HL-60 (cell line): ENCODE measurements around the gene KRT28.

Experiments used
- DNase-seq, 2 experiments: peaks; one replicate each; pipeline ENCODE4 v3.0.0-alpha.2; 2010 to 2020; ENCODE audit warnings: low read depth in 1 of 2, low spot score in 1 of 2
- H3K27ac ChIP-seq: fragments of 250-450 bp; sonication (Bioruptor Pico); replicated peaks from 2 replicates; pipeline ENCODE4 v1.5.1; 2020; ENCODE audit warnings: mild to moderate bottlenecking, moderate library complexity
- H3K27me3 ChIP-seq: fragments of 250-450 bp; sonication (Bioruptor Pico); 2 replicates; pipeline ENCODE4 v1.5.1; 2021; ENCODE audit warnings: mild to moderate bottlenecking, moderate library complexity; ENCODE audit not compliant: insufficient read depth, poor library complexity, severe bottlenecking
- H3K4me3 ChIP-seq: replicated peaks from 2 replicates; pipeline ENCODE4 v1.5.1; 2011; ENCODE audit warnings: mild to moderate bottlenecking, control low read depth, low read length; ENCODE audit not compliant: insufficient read depth
- GABPA ChIP-seq: IDR thresholded peaks from 2 replicates; pipeline ENCODE4 v1.6.1; 2012; ENCODE audit warnings: low read depth
- POLR2AphosphoS5 ChIP-seq: IDR thresholded peaks from 2 replicates; pipeline ENCODE4 v1.6.1; 2012; ENCODE audit warnings: low read depth
- SPI1 ChIP-seq: IDR thresholded peaks from 2 replicates; pipeline ENCODE4 v1.6.1; 2012; ENCODE audit warnings: low read depth, mild to moderate bottlenecking, borderline replicate concordance
- TF ChIP-seq, protein P1 (sequence below): IDR thresholded peaks from one replicate; pipeline ENCODE4 v1.5.1; 2011; ENCODE audit warnings: low read length, control low read depth, inconsistent platforms; ENCODE audit not compliant: insufficient read depth
- TF ChIP-seq, protein P2 (sequence below): IDR thresholded peaks from 2 replicates; pipeline ENCODE4 v1.6.1; 2012; ENCODE audit warnings: low read depth; ENCODE audit not compliant: insufficient replicate concordance

Gene KRT28

DNA sequence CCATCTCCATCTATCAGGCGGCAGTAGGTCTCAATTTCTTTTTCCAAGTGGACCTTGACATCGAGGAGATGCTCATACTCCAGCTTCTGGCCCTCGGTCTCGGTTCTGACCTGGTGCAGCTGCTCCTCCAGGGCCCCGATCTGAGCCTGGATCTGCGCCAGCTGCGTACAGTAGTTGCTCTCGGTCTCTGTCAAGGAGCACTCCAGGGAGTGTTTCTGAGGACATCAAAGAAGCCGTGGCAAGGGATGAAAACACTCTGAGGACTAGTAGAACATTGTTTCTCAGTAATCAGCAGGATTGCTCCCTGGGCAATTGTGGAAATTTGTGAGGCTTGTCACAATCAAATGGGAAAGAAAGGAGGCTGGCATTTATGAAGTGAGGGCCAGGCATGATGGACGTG is 5.9 kb downstream of the KRT28 start:
- TF ChIP-seq, protein P1, sequence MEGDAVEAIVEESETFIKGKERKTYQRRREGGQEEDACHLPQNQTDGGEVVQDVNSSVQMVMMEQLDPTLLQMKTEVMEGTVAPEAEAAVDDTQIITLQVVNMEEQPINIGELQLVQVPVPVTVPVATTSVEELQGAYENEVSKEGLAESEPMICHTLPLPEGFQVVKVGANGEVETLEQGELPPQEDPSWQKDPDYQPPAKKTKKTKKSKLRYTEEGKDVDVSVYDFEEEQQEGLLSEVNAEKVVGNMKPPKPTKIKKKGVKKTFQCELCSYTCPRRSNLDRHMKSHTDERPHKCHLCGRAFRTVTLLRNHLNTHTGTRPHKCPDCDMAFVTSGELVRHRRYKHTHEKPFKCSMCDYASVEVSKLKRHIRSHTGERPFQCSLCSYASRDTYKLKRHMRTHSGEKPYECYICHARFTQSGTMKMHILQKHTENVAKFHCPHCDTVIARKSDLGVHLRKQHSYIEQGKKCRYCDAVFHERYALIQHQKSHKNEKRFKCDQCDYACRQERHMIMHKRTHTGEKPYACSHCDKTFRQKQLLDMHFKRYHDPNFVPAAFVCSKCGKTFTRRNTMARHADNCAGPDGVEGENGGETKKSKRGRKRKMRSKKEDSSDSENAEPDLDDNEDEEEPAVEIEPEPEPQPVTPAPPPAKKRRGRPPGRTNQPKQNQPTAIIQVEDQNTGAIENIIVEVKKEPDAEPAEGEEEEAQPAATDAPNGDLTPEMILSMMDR: no peak
- TF ChIP-seq SPI1 (no peak), GABPA (no peak), POLR2AphosphoS5 (no peak)
- TF ChIP-seq, protein P2, sequence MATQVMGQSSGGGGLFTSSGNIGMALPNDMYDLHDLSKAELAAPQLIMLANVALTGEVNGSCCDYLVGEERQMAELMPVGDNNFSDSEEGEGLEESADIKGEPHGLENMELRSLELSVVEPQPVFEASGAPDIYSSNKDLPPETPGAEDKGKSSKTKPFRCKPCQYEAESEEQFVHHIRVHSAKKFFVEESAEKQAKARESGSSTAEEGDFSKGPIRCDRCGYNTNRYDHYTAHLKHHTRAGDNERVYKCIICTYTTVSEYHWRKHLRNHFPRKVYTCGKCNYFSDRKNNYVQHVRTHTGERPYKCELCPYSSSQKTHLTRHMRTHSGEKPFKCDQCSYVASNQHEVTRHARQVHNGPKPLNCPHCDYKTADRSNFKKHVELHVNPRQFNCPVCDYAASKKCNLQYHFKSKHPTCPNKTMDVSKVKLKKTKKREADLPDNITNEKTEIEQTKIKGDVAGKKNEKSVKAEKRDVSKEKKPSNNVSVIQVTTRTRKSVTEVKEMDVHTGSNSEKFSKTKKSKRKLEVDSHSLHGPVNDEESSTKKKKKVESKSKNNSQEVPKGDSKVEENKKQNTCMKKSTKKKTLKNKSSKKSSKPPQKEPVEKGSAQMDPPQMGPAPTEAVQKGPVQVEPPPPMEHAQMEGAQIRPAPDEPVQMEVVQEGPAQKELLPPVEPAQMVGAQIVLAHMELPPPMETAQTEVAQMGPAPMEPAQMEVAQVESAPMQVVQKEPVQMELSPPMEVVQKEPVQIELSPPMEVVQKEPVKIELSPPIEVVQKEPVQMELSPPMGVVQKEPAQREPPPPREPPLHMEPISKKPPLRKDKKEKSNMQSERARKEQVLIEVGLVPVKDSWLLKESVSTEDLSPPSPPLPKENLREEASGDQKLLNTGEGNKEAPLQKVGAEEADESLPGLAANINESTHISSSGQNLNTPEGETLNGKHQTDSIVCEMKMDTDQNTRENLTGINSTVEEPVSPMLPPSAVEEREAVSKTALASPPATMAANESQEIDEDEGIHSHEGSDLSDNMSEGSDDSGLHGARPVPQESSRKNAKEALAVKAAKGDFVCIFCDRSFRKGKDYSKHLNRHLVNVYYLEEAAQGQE: no peak
- no peak for DNase-seq

DNA sequence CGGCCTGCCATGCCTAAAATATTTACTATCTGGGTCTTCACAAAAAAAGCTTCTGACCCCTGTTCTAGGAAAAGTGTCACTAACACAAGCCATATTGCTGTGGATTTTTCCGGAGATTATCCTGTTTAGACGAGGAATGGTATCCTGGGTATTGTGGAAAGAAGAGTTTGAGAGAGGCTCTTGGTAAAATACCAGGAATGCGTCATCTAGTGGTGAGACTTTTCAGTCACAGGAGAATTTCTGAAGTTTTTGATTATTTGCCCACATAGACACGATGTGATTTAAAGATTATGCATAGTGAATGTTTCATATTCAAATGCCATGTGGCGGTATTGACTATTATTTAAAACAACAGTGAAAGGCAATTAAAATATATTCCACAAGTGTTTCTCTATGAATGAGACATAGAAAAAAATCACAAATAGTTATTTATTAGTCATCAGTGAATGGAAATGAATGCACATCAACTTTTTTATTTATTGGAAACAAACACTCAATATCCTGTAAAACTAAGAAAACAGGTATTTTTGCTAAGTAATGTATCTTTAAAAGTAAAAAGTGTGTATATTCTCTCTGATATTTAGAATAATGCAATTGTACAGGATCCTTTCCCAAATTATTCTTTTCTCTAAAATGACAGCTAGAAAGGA is 7.8 kb downstream of the KRT28 start:
- Histone ChIP-seq H3K4me3 (no peak overlapping the region), H3K27ac (no peak overlapping the region), H3K27me3 (peaks cover 3% of the 10 kb centered on the region)
- TF ChIP-seq, protein P1: peak; percentile 8
- TF ChIP-seq GABPA (no peak), SPI1 (no peak)
- TF ChIP-seq, protein P2: no peak
- no peak for DNase-seq

More for the DNA sequence above, 5.9 kb downstream of the KRT28 start:
- H3K27ac ChIP-seq: no peak overlapping the region
- H3K27me3 ChIP-seq: no peaks in the 10 kb centered on the region
- H3K4me3 ChIP-seq: no peak overlapping the region

- H3K27me3 ChIP-seq: peaks cover 3% of the 10 kb centered on the region
- no peak overlapping the region for H3K4me3 ChIP-seq
- TF ChIP-seq POLR2AphosphoS5 (no peak), GABPA (no peak), SPI1 (no peak)
- TF ChIP-seq, protein P2: no peak
- TF ChIP-seq, protein P1: no peak
- no peak for DNase-seq
- no peak overlapping the region for H3K27ac ChIP-seq
These were observed 8.6 kb downstream of the KRT28 start for GRCh38 chr17:40791111-40791510.
